Measurements from ENCODE around the gene FAM83B.
A peak's percentile ranks its signal among the peaks of the same experiment; 100 is the strongest.

Gene FAM83B

DNA sequence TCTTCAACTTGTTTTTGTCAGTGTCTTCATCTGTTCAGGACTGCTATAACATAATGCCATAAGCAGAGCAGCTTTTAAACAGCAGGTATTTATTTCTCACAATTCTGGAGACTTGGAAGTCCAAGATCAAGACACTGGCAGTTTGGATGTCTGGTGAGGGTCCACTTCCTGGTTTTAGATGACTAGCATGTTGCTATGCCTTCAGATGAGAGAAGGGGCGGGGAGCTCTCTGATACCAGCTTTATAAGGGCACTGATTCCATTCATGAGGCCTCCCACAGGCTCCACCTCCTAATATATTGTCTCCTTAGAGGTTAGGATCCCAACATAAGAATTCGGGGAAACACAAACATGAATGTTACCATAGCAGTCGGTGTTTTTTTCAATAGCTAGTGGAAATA, 52.9 kb downstream of the FAM83B start:
- no peaks in the 10 kb centered on the region for H3K4me1 ChIP-seq (ENCODE audit: low read depth, poor library complexity, severe bottlenecking)
- H4K20me1 ChIP-seq (ENCODE audit: insufficient read depth) = no peaks in the 10 kb centered on the region
- no peaks in the 10 kb centered on the region for H3K36me3 ChIP-seq (ENCODE audit: insufficient read depth)
- H3K4me3 ChIP-seq (IDR thresholded peaks at IDR 0.05; ENCODE audit: insufficient read depth, low read depth, low read length) = no peak overlapping the region
- no peak overlapping the region for H3K9ac ChIP-seq
- H3K27me3 ChIP-seq (ENCODE audit: insufficient read depth, low read depth) = no peaks in the 10 kb centered on the region
- peak overlapping the region; percentile 43 for H3K27ac ChIP-seq
- H3K4me2 ChIP-seq = peak overlapping the region; percentile 62; the same call in 1 of the 2 replicates
- TF ChIP-seq, protein P1, sequence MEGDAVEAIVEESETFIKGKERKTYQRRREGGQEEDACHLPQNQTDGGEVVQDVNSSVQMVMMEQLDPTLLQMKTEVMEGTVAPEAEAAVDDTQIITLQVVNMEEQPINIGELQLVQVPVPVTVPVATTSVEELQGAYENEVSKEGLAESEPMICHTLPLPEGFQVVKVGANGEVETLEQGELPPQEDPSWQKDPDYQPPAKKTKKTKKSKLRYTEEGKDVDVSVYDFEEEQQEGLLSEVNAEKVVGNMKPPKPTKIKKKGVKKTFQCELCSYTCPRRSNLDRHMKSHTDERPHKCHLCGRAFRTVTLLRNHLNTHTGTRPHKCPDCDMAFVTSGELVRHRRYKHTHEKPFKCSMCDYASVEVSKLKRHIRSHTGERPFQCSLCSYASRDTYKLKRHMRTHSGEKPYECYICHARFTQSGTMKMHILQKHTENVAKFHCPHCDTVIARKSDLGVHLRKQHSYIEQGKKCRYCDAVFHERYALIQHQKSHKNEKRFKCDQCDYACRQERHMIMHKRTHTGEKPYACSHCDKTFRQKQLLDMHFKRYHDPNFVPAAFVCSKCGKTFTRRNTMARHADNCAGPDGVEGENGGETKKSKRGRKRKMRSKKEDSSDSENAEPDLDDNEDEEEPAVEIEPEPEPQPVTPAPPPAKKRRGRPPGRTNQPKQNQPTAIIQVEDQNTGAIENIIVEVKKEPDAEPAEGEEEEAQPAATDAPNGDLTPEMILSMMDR (conservative IDR thresholded peaks at IDR 0.05; ENCODE audit: low read depth, low read length) = no peak
- H2AFZ ChIP-seq (ENCODE audit: low read depth) = peak overlapping the region; percentile 0; the same call in 1 of the 2 replicates
- no peaks in the 10 kb centered on the region for H3K79me2 ChIP-seq (ENCODE audit: insufficient read depth, low read depth)

DNA sequence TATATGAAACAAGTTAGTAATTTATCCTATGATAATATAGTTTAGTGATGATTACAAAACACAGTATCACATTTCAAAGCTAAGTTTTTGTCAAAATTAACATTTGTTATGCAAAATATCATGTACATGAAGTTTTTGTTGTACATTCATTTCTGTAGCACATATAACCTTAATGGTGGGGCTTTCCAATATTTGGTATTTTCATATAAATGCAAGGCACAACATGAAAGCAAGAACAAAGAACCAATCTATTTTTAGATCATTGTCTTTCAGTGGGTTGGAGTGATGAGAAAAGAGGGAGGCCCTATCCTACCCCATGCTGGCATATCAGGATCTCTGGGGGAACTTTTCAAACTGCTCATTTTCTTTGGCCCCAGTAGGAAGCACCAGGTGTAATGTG, 53.4 kb downstream of the FAM83B start:
- H4K20me1 ChIP-seq (ENCODE audit: insufficient read depth) = no peaks in the 10 kb centered on the region
- no peaks in the 10 kb centered on the region for H3K4me1 ChIP-seq (ENCODE audit: low read depth, poor library complexity, severe bottlenecking)
- H3K4me2 ChIP-seq = peak overlapping the region; percentile 62; the same call in 1 of the 2 replicates
- H2AFZ ChIP-seq (ENCODE audit: low read depth) = peak overlapping the region; percentile 0; the same call in 1 of the 2 replicates
- H3K27me3 ChIP-seq (ENCODE audit: insufficient read depth, low read depth) = no peaks in the 10 kb centered on the region
- no peak overlapping the region for H3K9ac ChIP-seq
- H3K27ac ChIP-seq = peak overlapping the region; percentile 43
- H3K4me3 ChIP-seq (IDR thresholded peaks at IDR 0.05; ENCODE audit: insufficient read depth, low read depth, low read length) = no peak overlapping the region
- no peaks in the 10 kb centered on the region for H3K79me2 ChIP-seq (ENCODE audit: insufficient read depth, low read depth)
- TF ChIP-seq, protein P1 (conservative IDR thresholded peaks at IDR 0.05; ENCODE audit: low read depth, low read length) = no peak
- no peaks in the 10 kb centered on the region for H3K36me3 ChIP-seq (ENCODE audit: insufficient read depth)

DNA sequence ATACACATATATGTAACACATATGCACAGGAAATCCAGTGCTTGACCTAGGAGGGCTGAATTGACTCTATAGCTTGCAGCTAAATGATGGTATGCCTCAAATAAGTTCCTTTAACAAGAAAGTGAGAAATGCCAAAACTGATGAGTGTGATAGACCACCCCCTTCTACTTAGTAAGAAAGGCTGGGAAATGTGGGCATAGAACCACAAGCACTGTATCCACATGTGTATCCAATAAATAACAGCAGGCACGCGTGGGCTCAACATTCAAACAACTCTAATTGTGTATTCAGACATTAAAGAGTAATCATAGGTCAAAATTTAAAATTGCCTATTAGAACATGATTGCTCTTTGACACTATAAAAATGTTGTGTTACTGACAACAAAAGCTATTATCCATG, 54.1 kb downstream of the FAM83B start:
- H3K36me3 ChIP-seq (ENCODE audit: insufficient read depth) = no peaks in the 10 kb centered on the region
- H3K4me3 ChIP-seq (IDR thresholded peaks at IDR 0.05; ENCODE audit: insufficient read depth, low read depth, low read length) = no peak overlapping the region
- no peak overlapping the region for H3K9ac ChIP-seq
- TF ChIP-seq, protein P1 (conservative IDR thresholded peaks at IDR 0.05; ENCODE audit: low read depth, low read length) = no peak
- H4K20me1 ChIP-seq (ENCODE audit: insufficient read depth) = no peaks in the 10 kb centered on the region
- peak overlapping the region; percentile 43 for H3K27ac ChIP-seq
- no peaks in the 10 kb centered on the region for H3K27me3 ChIP-seq (ENCODE audit: insufficient read depth, low read depth)
- H3K79me2 ChIP-seq (ENCODE audit: insufficient read depth, low read depth) = no peaks in the 10 kb centered on the region
- H3K4me1 ChIP-seq (ENCODE audit: low read depth, poor library complexity, severe bottlenecking) = no peaks in the 10 kb centered on the region
- 0 out of 2 replicates have a peak overlapping the region, but pooled peaks have one; percentile 1 for H2AFZ ChIP-seq (ENCODE audit: low read depth)
- H3K4me2 ChIP-seq = peak overlapping the region; percentile 62; the same call in 1 of the 2 replicates

DNA sequence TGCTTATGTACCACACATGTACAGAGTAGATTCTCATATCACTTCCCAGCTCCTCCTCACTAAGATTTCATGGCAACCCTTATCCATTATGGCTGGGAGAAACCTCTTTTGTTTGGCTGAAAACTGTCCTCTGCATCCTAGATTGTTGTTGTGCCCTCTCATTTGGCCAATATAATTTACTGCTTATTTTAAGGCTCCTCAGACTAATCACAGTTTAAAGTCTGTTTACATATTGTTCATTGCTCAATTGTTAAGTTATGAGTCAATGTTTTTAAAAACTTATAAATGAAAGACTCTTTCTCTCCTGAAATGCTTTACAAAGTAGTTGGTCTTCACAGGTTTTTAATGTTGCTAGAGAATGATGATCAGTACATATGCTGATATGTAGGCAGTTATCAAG, 57.3 kb downstream of the FAM83B start:
- Histone ChIP-seq H3K4me2 (no peak overlapping the region), H3K4me1 (ENCODE audit: low read depth, poor library complexity, severe bottlenecking) (peaks cover 15% of the 10 kb centered on the region)
- TF ChIP-seq, protein P1 (conservative IDR thresholded peaks at IDR 0.05; ENCODE audit: low read depth, low read length) = no peak

More for the DNA sequence above, 57.3 kb downstream of the FAM83B start:
- no peaks in the 10 kb centered on the region for H3K36me3 ChIP-seq (ENCODE audit: insufficient read depth)
- H4K20me1 ChIP-seq (ENCODE audit: insufficient read depth) = no peaks in the 10 kb centered on the region
- no peak overlapping the region for H3K4me3 ChIP-seq (IDR thresholded peaks at IDR 0.05; ENCODE audit: insufficient read depth, low read depth, low read length)
- H2AFZ ChIP-seq (ENCODE audit: low read depth) = no peak overlapping the region
- no peaks in the 10 kb centered on the region for H3K27me3 ChIP-seq (ENCODE audit: insufficient read depth, low read depth)
- no peak overlapping the region for H3K27ac ChIP-seq
- H3K79me2 ChIP-seq (ENCODE audit: insufficient read depth, low read depth) = no peaks in the 10 kb centered on the region
- no peak overlapping the region for H3K9ac ChIP-seq

All from KMS-11 (cell line).